OCI-LY1 (cell line): ENCODE measurements around the gene PRXL2C.

Experiments
- CTCF ChIP-seq: fragments of 200-600 bp; sonication (generic), shearing (Covaris generic); IDR thresholded peaks from 2 replicates; pipeline ENCODE4 v1.5.1; 2017; ENCODE audit warnings: mild to moderate bottlenecking, antibody characterized with exemption, low read length, moderate library complexity, mixed read lengths
- EZH2 ChIP-seq: fragments of 200-600 bp; sonication (generic), shearing (Covaris generic); IDR thresholded peaks from 2 replicates; pipeline ENCODE4 v1.8.0; 2017; ENCODE audit warnings: borderline replicate concordance, mixed run types, mild to moderate bottlenecking, antibody characterized with exemption, low read length, moderate library complexity, mixed read lengths

DNA sequence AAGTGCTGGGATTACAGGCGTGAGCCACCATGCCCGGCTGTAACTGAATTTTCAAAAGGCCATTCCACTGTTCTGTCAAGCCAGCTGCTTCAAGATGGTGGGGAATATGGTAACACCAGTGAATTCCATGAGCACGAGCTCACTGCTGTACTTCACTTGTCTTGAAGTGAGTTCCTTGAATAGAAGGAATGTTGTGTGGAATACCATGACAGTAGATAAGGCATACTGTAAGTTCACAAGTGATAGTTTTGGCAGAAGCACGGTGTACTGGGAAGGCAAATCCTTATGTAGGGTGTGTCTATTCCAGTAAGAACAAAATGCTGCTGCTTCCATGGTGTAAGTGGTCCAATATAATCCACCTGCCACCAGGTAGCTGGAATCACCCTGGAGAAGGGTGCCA lies 6.6 kb upstream of the PRXL2C start:
- TF ChIP-seq CTCF = no peak
- no peak for TF ChIP-seq EZH2
